GM21723 (cell line): ENCODE measurements around the gene CDH10.

Experiments
- ATAC-seq: cut with Tn5 transposase; IDR thresholded peaks from one replicate; pipeline ENCODE4 v1.9.1; 2021; ENCODE audit warnings: mild to moderate bottlenecking, moderate library complexity; ENCODE audit not compliant: unreplicated experiment

Gene CDH10

GRCh38 chr5:24644761-24645160 is at the start of gene CDH10:
Gene CDH10 (minus strand): TSS chr5:24644978. CDS start chr5:24593490, 51,488 bp downstream.
- ATAC-seq: no peak

DNA sequence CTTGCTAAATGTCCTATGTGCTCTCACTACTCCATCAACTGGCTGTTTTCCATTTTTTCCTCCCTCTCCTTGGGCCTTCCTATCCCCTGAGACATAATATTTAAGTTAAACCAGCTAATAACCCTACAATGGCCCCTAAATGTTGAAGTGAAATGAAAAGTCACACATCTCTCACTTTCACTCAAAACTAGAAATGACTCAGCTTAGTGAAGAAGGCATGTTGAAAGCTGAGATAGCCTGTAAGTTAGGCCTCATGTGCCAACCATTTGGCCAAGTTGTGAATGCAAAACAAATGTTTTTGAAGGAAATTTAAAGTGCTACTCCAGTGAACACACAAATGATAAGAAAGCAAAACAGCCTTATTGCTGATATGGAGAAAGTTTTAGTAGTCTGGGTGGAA is 48.8 kb upstream of the CDH10 start:
- no peak for ATAC-seq

DNA sequence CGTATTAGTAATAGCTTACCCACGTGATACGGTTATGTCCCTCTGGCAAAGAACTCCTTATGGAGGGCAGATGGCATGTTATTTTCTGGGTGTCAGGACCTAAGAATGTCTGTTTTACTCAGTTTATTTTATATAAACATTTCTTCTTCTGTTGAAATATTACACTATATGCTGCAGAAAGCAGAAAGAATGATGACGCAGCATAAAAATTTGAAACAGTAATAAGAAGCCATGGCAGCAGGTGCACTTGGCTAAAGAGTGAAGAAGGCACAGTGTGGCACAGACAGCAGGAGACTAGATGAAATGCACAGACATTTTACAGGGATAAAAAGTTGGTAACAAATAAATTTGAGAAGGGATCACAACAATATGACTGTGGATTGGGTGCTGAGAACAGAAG is 46.3 kb upstream of the CDH10 start:
- no peak for ATAC-seq

- ATAC-seq: no peak
Observed at GRCh38 chr5:24681106-24681505, 36.3 kb upstream of the CDH10 start.

DNA sequence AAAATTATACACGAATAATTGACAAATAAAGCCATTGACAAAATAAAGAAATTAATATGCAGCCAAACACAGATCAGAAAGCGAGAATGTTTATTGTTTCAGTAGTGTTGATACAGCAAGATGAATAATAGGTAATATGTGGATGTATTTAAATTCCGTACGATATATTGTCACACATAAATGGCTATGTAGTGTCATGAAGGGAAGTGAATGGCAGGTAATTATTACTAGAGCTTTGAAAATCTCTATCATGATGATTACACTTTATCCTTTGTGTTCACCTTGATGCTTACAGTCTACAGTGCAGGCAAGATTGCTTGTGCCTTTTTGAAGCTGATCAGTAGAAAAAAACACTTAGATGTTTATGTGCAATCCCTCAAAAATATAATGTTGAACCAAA is 23.3 kb upstream of the CDH10 start:
- no peak for ATAC-seq

DNA sequence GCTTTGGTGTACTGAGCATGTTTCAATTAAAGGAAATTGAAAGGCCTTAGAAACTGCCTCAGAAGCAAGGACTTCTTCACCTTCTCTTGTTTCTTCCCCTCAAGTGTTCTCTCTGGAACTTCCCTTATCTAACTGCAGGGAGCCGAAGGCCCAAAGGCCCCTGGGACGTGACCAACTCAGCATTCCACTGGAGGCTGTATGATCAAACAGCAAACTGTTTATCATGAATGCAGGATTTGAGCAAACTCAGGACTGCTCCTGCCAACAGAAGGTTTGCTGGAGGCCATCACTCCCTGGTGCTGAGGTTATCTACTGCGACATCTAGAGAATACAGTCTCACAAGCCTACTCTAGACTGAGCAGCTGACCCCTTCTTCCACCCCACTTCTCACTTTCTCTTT is 4.8 kb upstream of the CDH10 start:
- ATAC-seq: no peak

GRCh38 chr5:24646915-24647314 is 2.1 kb upstream of the CDH10 start:
- no peak for ATAC-seq

DNA sequence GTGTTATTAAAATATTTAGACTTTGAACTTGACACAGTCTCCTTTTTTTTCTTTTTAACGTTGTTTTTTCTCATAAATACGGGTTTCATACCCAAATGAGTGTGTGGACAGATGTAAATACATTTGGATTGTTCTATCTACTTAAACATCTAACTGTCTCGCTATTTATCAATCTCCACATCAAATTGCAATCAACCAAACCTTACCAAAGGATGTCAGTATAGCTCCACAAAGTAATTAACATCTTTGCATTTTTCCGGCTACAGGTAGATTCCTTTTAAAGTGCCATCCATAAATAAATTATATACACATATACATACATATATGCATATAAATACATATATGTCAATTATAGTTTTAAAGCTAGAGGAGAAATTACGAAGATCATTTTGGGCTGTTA is 705 bp upstream of the CDH10 start:
- no peak for ATAC-seq

DNA sequence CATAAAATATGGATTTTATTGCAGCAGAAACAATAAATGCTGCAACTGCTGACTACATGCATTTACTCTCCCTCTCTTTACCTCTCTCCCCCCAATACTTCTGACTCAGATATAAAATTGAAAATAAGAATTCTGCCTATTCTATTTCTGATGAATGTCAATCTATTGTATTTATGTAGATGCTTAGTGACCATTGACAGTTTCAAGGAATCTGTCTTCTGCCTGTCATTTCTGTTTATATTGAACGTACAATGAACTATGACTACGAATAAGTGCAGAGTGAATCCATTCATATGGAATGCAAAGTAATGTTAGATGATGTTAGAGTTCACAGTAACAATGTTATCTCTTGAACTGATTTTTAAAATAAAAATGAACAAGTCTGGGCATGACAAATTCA is 898 bp downstream of the CDH10 start:
- no peak for ATAC-seq

DNA sequence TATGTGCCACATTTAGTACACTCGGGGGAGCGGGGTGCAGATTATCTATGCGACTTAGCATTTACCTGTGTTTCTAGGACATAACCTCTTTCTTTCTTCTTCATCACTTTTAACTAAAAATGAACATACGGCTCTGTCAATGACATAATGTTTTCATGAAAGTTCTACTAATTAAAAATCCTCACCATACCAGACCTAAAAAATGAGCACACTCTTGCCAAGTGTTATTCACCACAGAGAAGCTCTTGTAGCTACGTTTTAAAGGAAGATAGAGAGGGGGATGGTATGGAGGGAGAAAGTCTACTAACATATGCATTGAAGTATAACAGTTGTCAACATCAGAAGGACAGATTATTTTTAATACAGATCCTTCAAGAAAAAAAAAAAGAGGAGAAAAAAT is 1.6 kb downstream of the CDH10 start:
- ATAC-seq: no peak

DNA sequence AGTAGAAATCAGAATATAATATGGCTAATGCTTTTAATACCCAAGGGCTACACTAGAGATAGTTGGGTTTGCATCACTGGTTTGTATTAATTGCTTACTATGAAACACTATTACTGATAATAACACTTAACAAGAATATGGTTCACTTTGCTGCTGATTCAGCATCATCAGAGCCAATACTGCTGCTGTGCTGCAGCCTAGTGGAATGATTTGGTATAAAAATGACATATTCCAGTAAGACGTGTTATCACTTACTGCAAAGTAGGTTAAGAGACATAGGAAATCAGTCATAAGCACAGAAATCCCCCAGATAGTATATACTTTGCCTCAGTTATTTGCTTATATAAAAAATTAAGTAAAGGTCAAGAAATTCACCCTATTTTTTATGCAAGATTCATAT is 2.8 kb downstream of the CDH10 start:
- ATAC-seq: no peak

- ATAC-seq: no peak
Observed at GRCh38 chr5:24635209-24635608, 9.6 kb downstream of the CDH10 start.

DNA sequence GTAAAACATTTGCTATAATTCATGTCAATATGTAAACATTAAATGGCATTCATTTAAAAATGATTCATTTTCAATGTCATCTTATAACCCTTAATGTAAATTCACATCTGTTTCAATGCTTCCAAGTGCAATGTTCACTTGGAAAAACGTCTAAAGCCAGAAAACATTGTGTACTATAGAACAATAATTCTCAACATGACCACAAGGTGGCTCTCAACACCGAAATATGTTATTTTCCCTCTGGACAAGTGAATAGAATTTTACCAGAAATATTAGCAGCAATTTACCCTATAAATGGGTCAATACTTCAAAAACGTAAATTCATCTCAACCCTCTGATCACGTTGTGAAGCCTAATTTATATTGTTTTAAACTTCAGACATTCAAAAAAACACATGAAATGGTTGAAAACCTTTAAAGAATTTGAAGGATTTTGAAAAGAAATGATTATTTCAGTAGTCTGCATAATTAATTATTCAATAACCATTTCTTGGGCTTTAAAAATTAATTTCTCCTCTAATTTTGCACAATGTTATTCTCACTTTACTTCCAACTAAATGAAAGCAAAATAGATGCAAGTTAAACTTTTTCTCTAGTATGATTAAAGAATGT is 11.0 kb downstream of the CDH10 start:
- ATAC-seq: peak; percentile 67

GRCh38 chr5:24632353-24632752 is 12.4 kb downstream of the CDH10 start:
- ATAC-seq: no peak

- ATAC-seq: no peak
Observed at GRCh38 chr5:24630918-24631317, 13.9 kb downstream of the CDH10 start.

DNA sequence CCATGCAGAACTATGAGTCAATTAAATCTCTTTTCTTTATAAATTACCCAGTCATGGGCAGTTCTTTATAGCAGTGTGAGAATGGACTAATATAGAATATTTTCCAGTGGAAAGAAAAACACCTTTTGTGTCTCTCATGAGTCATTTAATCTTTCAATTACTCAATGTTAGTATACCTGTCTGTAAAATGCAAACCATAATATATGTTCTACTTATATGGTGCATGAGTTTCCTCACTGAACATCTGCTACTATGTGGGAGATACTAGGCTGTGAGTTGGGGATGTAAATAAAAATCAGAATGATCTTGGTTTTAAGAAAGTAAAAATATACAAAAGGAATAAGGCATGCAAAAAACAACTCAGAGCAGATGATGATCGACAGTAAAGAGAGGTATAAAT is 15.0 kb downstream of the CDH10 start:
- ATAC-seq: no peak

DNA sequence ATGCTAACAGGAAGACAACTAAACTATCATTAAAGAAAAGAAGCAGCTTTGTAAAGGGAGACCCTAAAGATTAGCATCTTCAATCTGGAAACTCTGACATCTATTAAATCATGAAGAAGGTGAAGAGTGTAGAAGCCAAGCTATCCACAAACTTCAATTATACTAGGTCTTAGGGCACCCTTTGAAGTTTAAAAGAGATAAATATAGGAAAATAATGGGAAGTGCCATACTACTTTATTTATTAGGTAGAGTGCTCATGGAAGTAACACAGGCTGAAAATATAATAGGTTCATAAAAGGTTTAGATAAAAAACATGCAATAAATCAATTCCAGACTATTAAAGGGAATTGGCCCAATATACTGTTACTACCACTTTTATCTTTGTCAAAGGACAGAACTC is 19.9 kb downstream of the CDH10 start:
- ATAC-seq: no peak

GRCh38 chr5:24623624-24624023 is 21.2 kb downstream of the CDH10 start:
- ATAC-seq: no peak

DNA sequence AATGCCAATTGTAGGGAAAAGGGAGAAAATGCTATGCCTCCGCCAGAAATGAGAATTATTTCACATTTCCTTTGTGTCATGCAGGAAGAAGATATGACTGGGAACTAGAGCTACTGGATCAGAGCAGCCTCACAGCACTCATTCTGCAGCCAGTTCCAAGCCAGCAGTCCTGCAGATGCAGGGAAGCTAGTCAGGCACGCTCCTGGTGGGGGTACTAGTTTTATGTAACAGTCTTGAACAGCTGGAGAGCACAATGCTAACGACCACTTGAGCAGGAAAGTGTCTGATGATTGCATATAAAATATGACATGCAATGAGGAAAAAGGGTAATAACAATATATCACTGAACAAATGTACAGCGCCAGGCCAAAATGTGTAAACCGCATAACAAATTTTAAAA is 21.7 kb downstream of the CDH10 start:
- no peak for ATAC-seq

DNA sequence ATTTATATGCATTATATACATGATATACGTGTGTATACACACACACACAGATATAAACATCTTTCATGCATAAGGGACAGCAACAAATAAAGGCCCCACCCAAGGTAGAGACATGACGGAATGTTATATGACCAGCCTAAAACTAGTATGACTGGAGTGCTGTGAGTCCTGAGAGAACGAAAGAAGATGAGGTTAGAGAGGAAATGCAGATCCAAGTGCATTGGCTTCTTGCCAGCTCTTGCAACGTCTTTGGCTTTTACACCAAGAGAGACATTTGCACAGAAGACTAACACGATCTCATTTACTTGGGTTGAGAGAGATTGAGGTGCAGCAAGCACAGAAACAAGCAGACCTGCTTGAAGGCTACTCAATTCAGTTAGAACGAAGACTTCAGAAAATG is 23.0 kb downstream of the CDH10 start:
- ATAC-seq: no peak

- no peak for ATAC-seq
Observed at GRCh38 chr5:24616566-24616965, 28.2 kb downstream of the CDH10 start.

GRCh38 chr5:24615159-24615558 is 29.6 kb downstream of the CDH10 start:
- no peak for ATAC-seq

DNA sequence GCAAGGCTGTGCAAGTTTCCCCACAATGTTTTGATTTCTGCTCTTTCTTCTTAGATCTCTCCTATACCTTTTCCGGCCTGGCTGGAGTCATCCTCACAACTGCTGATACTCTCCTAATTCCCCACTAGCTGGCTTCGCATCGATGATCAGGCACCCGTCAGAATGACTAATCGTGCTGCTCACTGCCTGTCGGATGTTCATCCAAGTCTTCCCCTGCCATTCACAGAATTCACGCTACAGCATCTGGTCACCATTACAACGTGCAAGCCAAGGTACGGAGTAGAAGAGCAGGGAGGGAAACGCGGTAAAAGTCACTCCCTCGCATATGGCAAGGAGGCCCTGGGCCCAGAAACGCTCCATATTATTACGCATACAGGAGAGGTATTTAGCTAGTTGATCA is 35.1 kb downstream of the CDH10 start:
- ATAC-seq: no peak

DNA sequence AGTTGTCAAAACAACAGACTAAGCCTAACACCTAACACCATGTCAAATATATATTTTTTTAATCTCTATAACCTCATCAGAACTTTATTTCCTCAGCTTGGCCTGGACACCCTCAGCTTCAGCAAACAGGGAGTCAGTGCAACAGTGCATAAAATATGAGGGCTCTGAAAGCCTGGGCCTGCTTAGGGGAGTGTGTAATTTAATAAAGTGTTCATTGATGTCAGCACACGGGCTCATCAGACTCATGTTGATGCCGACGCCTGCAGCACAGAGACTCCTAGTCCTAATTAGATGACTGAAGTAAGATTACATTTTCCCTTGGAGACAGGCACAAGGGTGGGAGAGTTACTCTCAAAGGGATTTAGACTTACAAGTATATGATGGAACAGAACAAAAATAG is 37.8 kb downstream of the CDH10 start:
- ATAC-seq: no peak
